GM19043 (cell line): ENCODE data around the gene KCNJ12.
"Not testable (repeated sequence)": the region's sequence is repeated elsewhere in the genome, so short reads cannot be mapped to it uniquely, and the experiment has no call there.

Experiments used
- ATAC-seq: cut with Tn5 transposase; IDR thresholded peaks from one replicate; pipeline ENCODE4 v1.9.1; 2021; ENCODE audit warnings: low read depth; ENCODE audit not compliant: unreplicated experiment

Gene KCNJ12

DNA sequence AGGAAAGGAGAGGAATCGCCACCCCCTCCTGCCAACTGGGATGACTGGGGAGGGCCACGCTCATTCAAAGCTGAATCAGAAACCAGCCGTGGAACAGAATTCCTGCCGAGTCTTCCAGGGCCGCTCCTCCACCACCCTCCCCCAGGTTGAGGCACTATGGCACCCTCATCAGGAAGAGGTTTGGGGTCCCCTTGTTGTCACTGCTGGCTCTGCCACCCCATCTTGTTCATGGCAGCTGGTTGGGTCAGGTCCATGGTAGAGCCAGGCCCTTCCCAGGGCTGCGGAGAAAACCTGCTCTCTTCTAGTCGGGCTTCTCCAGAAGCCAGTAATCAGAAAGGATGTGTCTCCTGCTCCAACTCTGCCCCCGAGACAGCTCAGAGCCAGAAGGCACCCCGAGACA lies 41.8 kb downstream of the KCNJ12 start:
- ATAC-seq: no peak

DNA sequence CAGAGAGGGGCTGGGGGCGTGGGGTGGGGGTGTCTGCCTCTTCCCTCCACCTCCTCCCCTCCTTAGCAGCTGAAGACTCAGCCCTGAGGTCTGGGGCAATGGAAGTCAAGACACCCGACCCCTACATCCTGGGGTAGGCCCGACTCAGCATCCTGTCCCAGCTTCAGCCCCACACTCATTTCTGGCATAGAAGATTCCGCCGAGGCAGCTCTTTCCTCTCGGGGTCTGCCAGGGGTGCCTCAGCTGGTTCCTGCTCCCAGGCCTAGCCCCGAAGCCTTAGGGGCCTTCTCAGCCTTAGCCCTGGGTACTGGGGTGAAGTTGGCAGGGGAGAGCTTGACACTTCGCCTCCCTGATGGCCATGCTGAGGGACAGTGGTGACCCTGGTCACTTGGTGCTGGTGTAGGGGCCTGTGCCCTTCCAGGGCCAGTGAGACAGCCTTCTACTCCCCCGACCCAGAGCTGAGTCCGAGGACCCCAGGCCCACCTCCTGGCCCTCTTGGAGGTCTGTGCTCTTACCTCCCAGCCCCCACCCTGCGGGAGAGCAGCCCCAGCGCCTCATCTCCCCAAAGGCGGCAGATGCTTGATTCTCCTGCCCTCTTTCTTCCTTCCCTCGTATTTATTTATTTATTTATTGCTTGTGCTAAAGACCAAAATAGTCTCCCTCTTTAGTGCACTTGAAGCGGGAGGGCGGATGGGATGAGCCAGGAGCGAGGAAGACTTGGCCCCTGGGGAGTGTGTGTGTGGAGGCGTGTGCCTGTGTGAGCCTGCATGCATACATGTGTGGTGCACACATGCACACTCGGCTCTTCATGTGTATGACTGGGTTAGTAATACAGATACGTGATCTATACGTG lies 42.5 kb downstream of the KCNJ12 start:
- no peak for ATAC-seq

DNA sequence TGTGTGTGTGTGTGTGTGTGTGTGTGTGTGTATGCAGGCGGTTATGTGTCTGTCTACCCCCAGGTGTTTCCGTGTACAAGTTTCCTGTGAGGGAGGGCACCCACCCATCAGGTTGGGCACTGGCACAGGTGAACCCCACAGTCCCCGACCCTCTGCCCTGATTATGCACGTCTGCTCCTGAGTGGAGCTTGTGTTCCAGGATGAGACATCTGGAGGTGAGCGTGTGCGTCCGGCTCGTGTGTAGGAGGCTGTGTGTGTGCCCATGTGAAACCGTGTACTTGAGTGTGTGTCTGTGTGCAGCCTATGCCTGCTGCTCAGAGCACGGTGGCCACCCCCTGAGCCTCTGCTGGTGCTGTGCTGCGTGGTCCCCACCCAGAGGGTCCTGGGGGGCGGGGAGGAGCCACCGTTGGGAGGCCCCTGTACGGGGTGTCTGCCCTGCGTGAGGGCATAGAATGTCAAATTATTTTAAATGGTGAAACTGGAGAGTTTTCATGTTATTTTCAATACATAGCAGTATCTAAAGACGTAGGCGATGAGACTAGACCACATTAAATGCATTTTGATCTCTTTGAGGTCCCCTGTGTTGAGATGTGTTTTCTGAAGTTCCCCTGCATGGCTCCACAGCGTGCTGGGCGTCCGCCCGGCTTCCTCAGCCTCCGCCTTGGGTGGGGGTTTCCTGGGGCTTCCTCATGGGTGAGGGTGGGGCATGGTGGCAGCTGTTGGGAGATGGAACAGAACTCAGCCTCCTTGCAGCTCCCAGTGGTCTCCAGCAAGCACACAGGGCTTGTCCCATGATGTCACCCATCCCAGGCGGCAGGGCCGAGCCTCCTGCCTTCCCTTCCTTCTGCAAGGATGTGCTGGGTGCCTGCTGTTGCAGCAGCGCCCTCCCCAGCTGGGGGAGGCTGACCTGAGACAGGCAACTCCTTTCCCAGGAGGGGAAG lies 43.4 kb downstream of the KCNJ12 start:
- ATAC-seq: no peak

DNA sequence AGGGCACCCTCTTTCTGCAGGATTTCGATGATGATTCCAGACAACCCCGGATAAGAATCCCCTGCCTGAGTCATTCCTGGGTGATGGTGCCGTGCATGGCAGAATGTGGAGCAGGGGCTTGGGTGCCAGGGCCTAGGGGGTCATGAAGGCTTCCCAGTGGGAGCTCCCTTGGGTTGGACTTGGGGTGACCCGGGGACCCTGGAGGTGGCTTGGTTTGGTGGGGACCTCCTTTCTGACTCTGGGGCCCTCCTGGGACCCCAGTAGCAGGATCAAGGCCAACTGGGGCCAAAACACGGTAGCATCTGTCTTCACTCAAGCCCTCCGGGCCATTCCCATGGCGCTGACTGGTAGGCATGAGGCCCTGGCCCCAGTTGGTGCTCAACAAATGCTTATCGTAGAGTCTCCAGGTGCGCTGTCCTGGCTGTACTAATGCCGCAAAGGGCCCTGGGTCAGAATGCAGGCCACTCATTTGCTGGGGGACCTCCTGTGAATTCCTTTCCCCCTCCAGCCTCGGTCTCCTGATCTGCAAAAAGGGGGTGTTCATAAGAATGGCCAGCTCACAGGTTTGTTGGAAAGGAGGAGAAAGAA lies 44.4 kb downstream of the KCNJ12 start:
- ATAC-seq: not testable (repeated sequence)

DNA sequence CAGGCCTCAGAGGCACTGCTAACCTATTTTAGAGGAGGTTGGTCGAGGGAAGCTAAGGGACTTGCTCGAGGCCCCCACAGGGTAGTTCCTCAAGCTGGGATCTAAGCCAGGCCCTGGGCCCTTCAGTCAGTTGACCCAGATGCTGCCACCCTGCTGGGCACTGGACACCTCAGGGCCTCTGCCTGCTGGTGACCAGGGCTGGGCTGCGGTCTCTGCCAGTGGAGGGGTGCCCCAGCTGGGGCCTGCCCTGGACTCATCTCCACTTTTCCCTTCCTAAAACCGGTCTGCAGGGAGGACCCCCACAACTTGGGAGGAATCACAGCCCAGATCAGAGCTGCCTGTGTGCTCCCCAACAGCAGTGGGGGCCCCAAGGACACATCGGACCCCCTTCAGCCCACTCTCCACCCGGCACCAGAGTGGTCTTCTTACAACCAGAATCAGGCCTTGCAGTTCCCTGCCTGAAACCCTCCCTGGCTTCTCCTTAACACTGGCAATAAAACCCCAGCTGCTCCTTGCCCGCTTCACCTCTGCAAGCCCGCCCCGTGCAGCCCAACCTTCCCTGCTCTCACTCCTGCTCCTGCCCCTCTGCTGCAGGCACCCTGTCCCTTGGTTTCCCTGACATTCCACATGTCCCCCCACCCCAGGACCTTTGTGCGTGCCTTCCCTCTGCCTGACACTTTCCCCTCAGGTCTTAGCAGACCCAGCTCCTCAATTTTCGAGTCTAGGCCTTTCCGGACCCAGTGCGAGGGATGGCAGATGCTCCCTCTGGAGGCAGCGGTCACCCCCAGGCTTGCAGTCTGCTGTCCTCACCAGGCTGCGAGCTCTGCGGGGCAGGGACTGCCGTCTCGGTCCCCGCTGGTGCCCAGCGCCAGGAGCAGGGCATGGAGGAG lies 45.5 kb downstream of the KCNJ12 start:
- ATAC-seq: not testable (repeated sequence)

DNA sequence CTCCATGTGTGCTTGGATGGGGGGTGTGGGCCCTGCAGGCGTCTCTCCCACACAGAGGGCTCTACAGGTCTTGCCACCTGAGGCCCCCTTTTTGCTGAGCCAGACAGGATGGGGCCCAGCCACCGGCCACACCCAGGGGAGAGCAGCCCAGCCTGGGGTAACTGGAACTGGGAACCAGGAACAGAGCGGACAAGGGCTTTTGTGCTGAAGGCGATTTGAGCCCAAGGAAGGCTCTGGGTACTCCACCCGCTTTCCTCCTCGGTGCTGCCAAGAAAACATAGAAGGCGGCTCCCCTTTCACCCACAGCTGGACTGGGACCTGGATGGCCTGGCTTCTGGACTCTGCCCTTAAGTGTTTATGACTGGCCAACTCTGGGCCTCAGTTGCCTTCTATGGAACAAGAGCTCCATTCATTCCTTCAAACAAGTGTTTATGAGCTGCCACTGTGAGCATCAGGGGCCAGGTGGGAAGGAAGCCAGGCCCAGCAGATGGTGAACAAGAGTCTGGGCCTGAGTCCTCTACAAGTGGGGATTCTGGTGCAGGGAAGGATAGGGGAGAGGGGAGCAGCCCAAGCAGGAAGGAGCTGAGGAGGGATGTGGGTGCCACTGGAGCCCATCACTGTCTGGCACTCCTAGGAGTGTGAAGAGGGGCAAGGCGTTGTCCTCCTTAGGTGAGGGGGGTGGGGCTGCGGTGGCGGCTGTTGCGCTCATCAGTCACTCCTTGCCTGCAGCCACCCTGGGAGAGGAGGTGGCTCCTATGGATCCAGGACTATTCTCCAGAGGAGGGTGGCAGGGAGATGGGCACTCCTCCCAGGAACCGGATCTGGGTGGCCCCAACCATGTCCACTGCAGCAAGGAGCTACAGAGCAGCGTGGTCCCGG lies 46.4 kb downstream of the KCNJ12 start:
- not testable (repeated sequence) for ATAC-seq

DNA sequence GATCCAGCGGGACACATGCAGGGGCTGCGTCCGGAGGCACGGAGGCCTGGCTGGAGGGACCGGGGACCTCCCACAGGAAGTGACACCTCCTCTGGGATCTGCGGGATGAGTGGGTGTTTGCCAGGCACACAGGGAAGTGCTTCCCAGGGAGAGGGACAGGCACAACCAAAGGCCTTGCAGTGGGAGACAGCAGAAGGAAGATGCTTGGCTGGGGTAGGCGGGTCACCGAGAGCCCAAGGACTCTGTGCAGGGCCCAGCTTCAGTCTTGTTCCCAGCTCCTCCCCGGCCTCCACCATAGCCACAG lies 47.0 kb downstream of the KCNJ12 start:
- ATAC-seq: not testable (repeated sequence)

DNA sequence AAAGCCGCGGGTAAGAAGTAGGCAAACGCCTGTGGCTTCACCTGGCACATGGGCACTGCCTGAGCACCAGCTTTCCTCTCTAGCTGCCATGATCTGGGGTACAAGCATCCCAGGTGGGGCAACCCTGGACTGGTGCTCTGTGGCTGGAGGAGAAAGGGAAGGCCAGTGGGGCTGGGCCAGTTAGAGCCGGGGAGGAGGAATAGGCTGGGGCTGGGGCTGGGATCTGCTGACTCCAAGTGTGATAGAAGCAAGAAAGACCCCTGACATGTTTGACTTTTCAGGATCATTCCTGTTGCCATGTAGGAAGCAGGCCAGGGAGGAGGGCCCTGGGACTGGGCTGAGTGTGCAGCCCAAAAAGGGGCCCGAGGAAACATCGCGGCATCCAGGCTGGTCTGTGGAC lies 48.5 kb downstream of the KCNJ12 start:
- ATAC-seq: not testable (repeated sequence)

DNA sequence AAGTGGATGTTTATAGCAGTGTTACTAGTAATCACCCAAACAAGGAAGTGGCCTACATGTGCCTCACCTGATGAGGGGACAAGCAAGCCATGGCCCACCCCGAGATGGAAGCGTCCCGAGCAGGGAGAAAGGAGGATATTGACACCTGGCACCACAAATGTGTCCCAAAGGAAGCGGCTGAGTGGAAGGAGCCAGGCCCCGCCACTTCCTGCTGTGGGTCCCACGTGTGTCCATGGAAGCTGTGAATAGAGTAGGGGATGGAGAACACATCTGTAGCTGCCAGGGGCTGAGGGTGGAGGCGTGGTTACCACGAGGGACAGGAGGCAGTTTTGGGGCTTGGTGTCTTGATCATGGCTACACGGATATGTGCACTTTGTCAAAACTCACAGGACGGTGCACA lies 49.2 kb downstream of the KCNJ12 start:
- ATAC-seq: no peak

DNA sequence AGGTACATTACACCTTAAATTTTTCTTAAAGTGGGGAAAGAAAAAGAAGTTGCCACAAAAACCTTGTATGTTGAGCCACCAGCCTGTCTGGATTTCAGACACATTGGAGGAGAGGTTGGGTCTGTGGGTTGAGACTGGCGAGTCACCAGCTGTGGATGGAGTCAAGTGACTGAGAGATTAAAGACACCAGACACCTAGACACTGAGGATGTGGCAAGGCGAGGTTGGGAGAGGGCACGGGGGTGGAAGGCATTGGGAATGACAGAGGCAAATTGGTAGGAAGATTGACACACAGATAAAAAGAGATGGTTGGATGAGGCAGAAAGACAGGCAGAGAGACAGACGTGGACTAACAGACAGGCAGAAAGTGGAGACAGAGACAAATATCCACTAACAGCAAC lies 49.6 kb downstream of the KCNJ12 start:
- ATAC-seq: no peak

DNA sequence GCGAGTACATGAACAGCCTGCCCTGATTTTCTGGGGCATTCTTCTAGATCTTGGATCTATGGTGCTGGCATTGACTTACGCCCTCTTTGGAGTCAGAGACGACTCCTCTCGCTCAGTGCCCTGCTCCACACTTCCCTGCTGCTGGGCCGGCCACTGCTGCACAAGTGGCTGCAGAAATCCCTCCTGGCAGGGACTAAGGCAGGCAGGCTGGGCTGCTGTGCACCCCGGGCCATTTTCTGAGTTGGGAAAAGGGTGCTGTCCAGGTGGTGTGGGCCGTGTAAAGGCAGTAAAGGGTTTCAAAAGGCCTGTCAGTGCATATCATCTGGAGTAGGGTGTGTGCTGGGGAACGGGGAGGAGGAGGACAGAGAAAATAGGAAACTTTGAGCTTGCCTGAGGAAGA lies 50.1 kb downstream of the KCNJ12 start:
- ATAC-seq: not testable (repeated sequence)

DNA sequence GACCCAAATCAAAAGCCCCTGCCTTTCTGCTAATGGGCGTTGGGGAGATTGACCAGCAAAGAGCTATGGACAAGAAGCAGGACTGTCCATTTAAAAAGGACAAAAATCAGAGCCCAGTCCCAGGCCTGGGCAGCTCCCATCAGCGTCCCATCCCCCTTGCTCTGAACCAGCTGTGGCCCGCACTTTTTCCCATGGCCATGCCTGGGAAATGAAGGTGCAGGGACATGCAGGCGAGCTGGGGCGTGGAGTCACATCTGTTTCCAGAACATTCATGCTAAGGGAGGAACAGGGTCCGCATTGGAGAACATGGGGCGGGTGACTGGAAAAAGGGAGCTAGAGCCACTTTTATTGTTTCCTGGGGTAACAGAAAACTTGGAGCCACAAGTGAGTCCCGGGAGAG lies 50.7 kb downstream of the KCNJ12 start:
- ATAC-seq: not testable (repeated sequence)

DNA sequence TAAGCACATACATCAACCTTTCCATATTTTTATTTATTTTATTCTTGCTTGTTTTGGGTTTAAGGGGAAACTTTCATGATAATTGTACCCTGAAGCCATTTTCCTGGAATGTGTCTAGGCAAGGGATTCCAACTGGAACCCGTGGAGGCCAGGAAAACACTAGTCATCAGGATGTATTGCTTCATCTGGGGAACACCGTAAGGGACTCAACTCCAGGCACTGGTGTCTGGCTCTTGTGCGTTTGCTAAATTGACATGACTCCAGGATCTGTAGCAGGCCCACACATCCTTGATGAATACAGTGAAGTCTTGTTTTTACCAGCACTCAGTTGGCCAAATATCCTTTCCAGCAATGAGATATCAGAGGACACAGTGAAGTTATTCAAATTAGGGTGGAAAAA lies 51.6 kb downstream of the KCNJ12 start:
- not testable (repeated sequence) for ATAC-seq

DNA sequence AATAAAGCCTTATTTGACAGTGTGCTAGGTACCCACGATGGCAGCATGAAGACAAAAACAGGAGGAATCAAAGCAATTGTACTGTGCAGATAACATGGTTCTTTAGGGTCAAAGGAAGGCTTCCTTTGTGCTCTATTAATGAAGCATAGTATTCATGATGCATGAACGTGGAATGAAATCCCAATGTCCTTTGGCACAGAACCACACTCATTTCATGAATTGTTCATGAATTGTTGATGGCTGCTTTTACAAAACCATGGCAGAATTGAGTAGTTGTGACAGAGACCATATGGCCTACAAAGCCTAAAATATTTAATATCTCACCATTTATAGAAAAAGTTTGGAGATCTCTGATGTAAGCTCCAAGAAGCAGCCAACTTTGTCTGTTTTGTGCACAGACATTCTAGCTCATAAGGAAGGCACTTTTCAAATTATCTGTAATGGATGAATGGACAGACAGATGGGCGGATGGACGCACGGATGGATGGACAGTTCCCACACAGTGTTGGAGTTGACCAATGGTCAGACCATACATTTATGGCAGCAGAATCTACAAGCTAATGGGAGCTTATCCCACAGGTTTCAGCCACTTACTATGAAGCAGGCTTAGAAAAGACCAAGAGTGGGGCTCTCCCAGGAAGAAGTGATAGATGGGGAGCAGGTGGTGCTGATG lies 52.7 kb downstream of the KCNJ12 start:
- ATAC-seq: not testable (repeated sequence)

DNA sequence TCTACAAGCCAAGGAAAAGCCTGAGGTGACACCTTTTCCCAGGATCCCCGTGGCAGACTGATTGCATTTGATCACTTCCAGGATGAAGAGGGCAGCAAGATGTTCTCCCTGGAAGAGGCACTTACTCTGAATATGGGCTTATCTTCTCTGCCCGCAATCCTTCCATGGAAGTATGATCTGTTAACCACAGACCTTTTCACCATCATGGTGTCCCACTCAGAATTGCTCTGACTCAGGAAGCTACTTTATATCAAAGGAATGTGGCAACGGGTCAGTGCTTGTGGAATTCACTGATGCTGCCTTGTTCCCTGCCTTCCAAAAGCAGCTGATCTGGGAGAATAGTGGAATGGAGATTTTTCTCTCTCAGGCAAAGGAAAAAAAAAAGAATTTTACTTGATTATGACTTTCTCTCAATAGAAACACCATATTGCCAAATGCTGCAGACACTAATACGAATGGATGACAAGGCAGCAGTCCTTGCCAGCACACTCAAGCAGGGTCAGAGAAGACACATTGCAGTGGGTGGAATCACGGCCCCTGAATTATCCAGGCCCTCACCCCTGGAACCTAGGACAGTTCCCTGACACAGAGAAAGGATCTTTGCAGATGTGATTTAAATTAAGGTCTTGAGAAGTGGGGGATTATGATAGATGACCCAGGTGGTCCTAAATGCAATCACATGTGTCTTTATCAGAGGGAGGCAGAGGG lies 53.9 kb downstream of the KCNJ12 start:
- ATAC-seq: not testable (repeated sequence)

DNA sequence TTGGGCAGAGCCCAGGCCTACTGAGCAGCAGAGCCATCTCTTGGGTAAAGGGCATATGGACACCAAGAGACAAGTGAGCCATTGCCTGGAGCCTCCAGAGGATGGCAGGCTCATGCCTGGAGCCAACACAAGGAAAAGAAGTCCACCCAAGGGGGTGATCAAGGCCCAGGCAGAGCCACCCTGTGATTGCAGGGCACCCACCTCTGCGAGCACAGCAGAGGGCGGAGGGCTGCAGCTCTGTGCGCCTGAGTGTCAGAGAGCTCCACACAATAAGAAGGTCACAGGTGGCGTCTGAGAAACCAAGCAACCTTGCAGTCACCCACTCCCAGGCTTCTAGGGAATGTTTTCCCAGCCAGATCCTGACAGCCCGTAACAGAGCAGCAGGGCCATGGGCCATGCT lies 57.8 kb downstream of the KCNJ12 start:
- ATAC-seq: not testable (repeated sequence)

DNA sequence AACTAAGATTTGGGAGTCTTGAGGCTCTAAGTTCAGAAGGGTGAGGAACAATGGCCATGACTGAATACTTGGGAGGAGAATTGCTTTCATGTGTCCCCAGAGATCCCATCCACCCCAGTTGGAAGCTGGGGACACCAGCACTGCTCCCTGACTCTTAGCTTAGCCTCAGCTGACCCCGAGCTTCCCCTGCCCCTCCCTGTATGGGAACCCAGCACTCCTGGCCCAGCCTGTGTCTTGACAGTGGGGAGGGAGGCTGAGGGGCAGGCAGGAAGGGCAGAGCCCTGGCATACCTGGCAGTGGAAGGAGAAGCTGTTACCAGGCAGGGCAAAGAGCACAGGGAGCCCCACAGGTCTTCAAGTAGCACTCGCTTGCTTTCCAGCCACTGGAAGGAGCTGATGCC lies 58.8 kb downstream of the KCNJ12 start:
- ATAC-seq: not testable (repeated sequence)

DNA sequence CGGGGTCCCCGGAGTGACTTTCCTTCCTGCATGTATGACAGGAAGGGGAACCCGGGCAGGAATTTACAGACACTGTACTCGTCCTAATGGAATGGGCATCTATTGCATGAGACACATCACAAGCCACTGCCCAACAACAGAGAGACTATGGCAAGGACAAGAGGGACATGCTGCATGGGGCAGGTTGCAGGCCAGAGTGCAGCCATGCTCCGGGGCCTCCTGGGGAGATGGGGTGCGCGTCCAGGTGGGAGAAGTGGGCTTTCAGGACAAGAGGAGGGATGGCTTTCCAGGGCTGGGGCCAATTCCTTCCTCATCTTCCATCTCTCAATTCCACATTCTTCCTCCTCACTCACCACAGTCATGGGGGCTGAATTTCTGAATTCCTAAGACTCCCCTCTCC lies 60.3 kb downstream of the KCNJ12 start:
- not testable (repeated sequence) for ATAC-seq
